ENCODE results near the gene TCF20.

TCF20 gene

DNA sequence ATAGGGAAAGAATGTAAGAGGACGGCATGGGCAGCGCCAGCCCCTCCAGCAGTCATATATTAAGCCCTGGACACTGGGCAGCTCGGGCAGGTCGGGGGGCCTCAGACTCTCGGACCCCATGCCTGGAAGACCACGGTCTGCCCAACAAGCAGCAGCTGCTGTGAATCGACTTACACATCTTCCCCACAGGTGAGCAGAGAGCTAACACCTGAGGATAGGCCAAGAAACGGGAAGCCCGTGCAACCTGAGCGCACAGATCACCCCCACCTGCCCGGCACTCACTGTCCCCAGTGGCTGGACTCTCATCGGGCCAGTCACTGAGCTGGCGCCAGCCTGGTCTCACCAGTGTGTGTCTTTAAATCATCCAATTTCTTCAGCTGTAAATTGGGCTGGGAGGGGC lies 4.7 kb upstream of the TCF20 start:
- no peaks in the 10 kb centered on the region for H3K36me3 ChIP-seq (ENCODE audit: insufficient read depth, low read length)
- no peaks in the 10 kb centered on the region for H4K20me1 ChIP-seq (ENCODE audit: insufficient read depth, low read length, poor library complexity, severe bottlenecking)
- no peak for TF ChIP-seq EZH2phosphoT487 (IDR thresholded peaks at IDR 0.05; ENCODE audit: borderline replicate concordance)
- TF ChIP-seq, protein P1, sequence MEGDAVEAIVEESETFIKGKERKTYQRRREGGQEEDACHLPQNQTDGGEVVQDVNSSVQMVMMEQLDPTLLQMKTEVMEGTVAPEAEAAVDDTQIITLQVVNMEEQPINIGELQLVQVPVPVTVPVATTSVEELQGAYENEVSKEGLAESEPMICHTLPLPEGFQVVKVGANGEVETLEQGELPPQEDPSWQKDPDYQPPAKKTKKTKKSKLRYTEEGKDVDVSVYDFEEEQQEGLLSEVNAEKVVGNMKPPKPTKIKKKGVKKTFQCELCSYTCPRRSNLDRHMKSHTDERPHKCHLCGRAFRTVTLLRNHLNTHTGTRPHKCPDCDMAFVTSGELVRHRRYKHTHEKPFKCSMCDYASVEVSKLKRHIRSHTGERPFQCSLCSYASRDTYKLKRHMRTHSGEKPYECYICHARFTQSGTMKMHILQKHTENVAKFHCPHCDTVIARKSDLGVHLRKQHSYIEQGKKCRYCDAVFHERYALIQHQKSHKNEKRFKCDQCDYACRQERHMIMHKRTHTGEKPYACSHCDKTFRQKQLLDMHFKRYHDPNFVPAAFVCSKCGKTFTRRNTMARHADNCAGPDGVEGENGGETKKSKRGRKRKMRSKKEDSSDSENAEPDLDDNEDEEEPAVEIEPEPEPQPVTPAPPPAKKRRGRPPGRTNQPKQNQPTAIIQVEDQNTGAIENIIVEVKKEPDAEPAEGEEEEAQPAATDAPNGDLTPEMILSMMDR (conservative IDR thresholded peaks at IDR 0.05; ENCODE audit: low read length): no peak
- no peaks in the 10 kb centered on the region for H3K9me3 ChIP-seq (ENCODE audit: insufficient read depth, low read depth, low read length)
- no peak overlapping the region for H3K9ac ChIP-seq (ENCODE audit: low read depth, low read length, poor library complexity, severe bottlenecking)
- no peak overlapping the region for H3K4me2 ChIP-seq (ENCODE audit: low read depth, low read length, poor library complexity, severe bottlenecking)
- H3F3A ChIP-seq (ENCODE audit: low read depth): no peaks in the 10 kb centered on the region
- H3K79me2 ChIP-seq (ENCODE audit: insufficient read depth, low read length): peaks cover 18% of the 10 kb centered on the region; the same call in 1 of the 2 replicates
- H3K4me1 ChIP-seq (ENCODE audit: insufficient read depth, low read length, poor library complexity, severe bottlenecking): no peaks in the 10 kb centered on the region
- H3K9me2 ChIP-seq (replicated peaks; ENCODE audit: low read depth, low read length): no peaks in the 10 kb centered on the region
- H3K4me3 ChIP-seq (ENCODE audit: low read length, poor library complexity, severe bottlenecking): no peak overlapping the region
- H2AFZ ChIP-seq (ENCODE audit: low read length): no peak overlapping the region
- H3K27me3 ChIP-seq (ENCODE audit: insufficient read depth, low read length, poor library complexity, severe bottlenecking): no peaks in the 10 kb centered on the region

DNA sequence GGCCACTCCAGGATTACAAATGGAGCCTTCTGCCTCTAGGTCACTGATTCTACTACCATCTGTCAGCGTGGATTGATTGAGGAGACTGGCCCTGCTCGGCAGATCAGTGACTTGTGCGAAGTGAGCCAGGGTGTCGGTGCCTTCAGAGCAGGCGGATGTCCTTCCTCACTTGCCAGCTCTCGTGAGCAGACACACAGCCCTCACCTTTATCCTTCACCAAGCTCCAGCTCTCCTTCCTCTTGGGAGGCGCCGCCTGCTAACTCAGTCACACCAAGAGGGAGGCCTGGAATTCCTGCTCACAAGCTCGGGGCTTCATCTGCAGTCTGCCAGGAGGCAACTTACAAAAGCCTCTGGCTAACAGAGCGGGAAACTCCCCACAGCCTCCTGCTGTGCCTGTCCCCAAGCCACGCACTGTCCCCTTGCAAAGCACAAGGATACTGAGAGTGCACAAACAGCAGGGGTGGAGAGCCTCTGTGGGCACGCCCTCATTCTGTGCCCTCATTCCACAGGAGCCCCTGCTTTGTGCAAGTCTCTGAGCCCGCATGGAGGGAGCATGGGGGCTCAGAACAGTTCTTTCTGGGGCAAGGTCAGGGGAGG lies 3.5 kb upstream of the TCF20 start:
- TF ChIP-seq EZH2phosphoT487 (IDR thresholded peaks at IDR 0.05; ENCODE audit: borderline replicate concordance): no peak
- TF ChIP-seq, protein P1 (conservative IDR thresholded peaks at IDR 0.05; ENCODE audit: low read length): no peak
- no peak overlapping the region for H3K9ac ChIP-seq (ENCODE audit: low read depth, low read length, poor library complexity, severe bottlenecking)

DNA sequence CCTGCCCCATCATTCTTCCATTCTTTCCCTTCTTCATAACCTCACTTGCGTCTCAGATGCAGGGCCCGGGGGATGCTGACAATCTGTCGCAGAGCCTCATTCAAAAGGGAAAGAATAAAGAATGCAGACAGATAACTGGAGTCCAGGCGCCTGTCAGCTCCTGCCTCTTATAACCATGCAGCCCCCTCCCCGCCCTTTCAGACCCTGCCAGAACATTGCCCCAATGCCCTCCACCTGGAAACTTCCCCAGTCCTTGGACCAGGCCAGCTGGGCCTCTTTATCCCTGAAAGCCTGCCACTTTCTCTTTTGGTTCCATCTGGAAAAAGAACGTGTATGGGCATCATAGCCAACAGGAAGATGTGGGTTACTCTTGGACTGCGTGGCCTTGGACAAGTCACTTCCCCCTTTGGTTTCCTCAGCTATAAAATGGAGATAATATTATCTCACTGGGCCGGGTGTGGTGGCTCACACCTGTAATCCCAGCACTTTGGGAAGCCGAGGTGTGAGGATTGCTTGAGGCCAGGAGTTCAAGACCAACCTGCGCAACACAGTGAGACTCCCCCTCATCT lies 2.1 kb upstream of the TCF20 start:
- Histone ChIP-seq H3K9me2 (replicated peaks; ENCODE audit: low read depth, low read length) (no peaks in the 10 kb centered on the region), H3K79me2 (ENCODE audit: insufficient read depth, low read length) (peaks cover 45% of the 10 kb centered on the region), H3F3A (ENCODE audit: low read depth) (no peaks in the 10 kb centered on the region; the same call in 1 of the 2 replicates), H3K36me3 (ENCODE audit: insufficient read depth, low read length) (no peaks in the 10 kb centered on the region), H2AFZ (ENCODE audit: low read length) (no peak overlapping the region), H3K27me3 (ENCODE audit: insufficient read depth, low read length, poor library complexity, severe bottlenecking) (no peaks in the 10 kb centered on the region), H3K4me2 (ENCODE audit: low read depth, low read length, poor library complexity, severe bottlenecking) (no peak overlapping the region), H3K9ac (ENCODE audit: low read depth, low read length, poor library complexity, severe bottlenecking) (no peak overlapping the region), H3K9me3 (ENCODE audit: insufficient read depth, low read depth, low read length) (no peaks in the 10 kb centered on the region), H4K20me1 (ENCODE audit: insufficient read depth, low read length, poor library complexity, severe bottlenecking) (peaks cover 24% of the 10 kb centered on the region), H3K4me3 (ENCODE audit: low read length, poor library complexity, severe bottlenecking) (no peak overlapping the region), H3K4me1 (ENCODE audit: insufficient read depth, low read length, poor library complexity, severe bottlenecking) (peaks cover 18% of the 10 kb centered on the region)
- no peak for TF ChIP-seq EZH2phosphoT487 (IDR thresholded peaks at IDR 0.05; ENCODE audit: borderline replicate concordance)
- TF ChIP-seq, protein P1 (conservative IDR thresholded peaks at IDR 0.05; ENCODE audit: low read length): no peak

More for the DNA sequence above, 3.5 kb upstream of the TCF20 start:
- Histone ChIP-seq H3K79me2 (ENCODE audit: insufficient read depth, low read length) (peaks cover 30% of the 10 kb centered on the region), H3K9me2 (replicated peaks; ENCODE audit: low read depth, low read length) (no peaks in the 10 kb centered on the region), H3K9me3 (ENCODE audit: insufficient read depth, low read depth, low read length) (no peaks in the 10 kb centered on the region), H4K20me1 (ENCODE audit: insufficient read depth, low read length, poor library complexity, severe bottlenecking) (peaks cover 10% of the 10 kb centered on the region), H2AFZ (ENCODE audit: low read length) (no peak overlapping the region), H3K4me1 (ENCODE audit: insufficient read depth, low read length, poor library complexity, severe bottlenecking) (peaks cover 5% of the 10 kb centered on the region), H3F3A (ENCODE audit: low read depth) (no peaks in the 10 kb centered on the region; the same call in 1 of the 2 replicates), H3K4me2 (ENCODE audit: low read depth, low read length, poor library complexity, severe bottlenecking) (no peak overlapping the region), H3K27me3 (ENCODE audit: insufficient read depth, low read length, poor library complexity, severe bottlenecking) (no peaks in the 10 kb centered on the region), H3K4me3 (ENCODE audit: low read length, poor library complexity, severe bottlenecking) (no peak overlapping the region), H3K36me3 (ENCODE audit: insufficient read depth, low read length) (no peaks in the 10 kb centered on the region)

Data from Loucy (cell line).